GM15510 (cell line): ENCODE results near the gene KCNE1.

Experiments used
- POLR2A ChIP-seq: IDR thresholded peaks from 3 replicates; pipeline ENCODE4 v1.6.1; 2011; ENCODE audit warnings: borderline replicate concordance; ENCODE audit not compliant: insufficient read length; ENCODE audit errors: extremely low read depth

Gene KCNE1

DNA sequence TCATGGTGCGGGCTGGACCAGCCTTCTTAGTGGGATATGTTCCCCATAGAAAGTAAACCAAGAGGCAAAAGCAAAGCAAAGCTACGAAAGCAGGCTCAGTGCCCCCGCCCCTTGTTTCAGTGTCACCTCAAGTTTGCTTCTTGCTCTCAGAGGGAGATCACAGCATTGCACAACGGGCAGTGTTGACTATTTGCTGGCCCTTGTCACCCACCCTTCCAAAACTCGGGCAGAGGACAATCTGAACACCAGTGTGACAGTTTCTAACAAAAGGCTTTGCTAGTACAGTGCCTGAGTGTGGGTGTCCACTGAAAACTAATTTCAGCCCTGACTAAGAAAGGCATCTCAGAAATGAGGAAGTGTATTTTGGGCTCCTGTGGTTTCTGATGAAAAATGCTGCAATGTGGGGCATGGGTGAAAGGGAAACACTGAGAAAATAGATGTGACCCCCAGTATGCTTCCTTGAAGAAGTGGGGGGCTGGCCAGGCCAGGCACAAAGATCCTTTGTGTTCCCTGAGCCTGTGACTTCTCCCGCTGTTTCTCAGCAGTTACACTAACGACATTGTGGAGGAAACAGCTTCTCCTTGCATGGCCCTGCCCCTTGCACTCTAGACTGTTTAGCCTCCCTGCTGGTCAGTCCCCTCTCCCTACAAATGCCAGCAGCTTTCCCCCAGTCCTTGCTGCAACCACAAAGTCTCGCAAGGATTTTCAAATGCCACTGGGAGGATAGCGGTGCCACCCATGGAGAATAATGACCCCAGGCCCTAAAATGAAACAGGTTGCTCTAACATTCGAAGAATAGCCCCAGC, 33.3 kb upstream of the KCNE1 start:
- TF ChIP-seq POLR2A, result no peak

DNA sequence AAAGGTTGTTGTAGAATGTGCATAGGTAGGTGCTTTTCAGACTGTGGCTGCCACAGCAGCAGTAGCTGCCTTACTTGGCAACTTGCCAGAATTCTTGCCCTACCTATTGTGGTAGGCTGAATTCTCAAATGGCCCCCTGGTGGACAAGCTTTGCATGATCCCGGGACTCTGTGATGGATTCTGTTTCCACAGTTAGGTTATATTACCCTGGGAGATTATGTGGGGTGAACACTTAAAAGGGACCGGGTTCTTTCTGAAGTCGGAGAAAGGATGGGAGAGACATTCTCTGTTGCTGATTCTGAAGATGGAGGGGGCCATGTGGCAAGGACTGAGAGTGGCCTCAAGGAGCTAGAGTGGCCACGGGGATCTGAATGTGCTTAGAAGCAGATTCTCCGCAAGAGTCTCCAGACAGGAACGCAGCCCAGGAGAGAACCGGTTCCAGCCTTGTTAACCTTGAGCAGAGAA, 32.1 kb upstream of the KCNE1 start:
- TF ChIP-seq POLR2A, result no peak

DNA sequence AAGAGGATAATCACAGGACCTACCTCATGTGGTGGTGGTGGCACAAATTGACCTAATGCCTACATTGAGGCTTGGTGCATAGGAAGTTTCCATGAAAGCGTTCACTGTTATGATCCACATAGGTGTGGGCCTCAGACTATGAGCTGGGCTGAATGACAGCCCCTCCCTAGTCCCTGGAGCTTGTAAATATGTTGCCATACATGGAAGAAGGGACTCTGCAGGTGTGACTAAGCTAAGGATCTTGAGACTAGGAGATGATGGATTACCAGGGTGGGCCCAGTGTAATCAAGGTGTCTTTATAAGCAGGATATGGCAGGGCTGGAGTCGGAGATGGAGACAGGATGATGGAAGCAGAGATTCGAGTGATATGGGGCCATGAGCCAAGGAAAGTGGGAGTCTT, 31.0 kb upstream of the KCNE1 start:
- no peak for TF ChIP-seq POLR2A

DNA sequence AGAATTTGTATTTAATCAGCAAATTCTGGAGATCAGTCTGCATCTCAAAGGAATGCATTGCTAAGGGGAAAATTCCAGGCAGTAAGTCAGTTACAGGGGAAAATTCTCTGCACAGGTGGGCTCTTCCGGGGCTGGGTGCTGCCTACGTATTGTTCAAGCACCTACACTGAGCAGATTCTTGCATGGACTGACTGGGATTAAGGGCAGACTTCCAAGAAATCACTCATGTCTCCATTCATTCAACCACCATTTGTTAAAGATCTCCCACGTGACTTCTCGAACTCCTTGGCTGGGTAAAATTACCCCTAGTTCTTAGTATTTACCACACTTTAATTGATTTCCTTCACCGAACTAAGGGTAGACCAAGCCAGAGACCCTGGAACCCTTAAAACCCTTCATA, 28.2 kb upstream of the KCNE1 start:
- TF ChIP-seq POLR2A, result no peak

DNA sequence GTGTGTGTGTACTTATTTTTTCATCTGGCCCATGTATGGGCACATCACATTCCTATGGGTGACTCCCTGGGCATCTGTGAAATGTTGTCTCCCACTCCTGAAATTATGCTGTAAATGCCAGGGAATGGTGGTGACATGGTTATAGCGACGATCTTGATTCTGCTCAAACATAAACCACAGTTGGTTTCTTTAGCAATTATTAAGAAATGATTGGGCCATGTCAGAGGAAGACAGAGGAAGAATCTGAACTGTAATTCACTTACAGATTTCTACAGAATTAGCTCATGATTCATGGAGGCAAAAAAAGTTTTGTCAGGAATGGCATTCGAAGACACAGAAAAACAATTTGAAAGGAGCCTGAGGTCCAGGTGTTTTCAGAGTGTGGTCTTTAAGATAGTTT, 25.8 kb upstream of the KCNE1 start:
- TF ChIP-seq POLR2A, result no peak

DNA sequence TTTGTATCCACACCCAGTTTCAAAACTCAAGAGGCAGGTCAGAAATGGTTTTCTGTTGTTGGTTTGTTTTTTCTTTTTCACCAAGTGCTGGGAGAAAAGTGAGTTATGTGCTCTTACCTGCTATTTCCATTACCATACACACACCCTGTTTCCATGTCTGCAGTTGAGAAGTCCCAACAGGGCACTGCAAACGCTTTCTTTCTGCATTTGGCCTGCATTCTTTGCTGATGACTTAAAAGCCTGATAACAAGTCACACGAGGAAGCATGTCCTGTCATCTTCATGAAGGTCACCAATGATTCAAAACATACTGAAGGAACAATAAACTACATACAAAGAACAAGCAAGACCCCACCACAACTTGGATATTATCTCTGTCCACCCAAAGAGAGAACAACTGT, 24.8 kb upstream of the KCNE1 start:
- TF ChIP-seq POLR2A, result no peak

DNA sequence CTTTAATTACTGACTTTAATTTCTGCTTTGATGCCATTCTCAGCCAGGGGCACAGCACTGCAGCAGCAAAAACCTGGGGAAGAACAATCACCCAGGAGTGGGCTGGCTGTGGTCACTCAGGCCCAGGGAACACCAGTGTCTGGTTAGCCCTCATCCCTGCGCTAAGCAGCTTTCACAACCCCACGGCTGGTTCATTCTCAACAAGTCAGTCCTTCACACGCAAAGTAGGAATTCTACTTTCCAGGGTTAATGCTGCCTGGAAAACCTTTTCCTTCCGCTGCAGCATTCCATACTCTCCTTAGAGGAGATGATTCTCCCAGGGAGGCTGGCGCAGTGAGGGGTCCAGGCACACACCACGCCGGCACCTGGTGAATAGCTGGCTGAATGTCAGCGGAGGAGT, 24.3 kb upstream of the KCNE1 start:
- TF ChIP-seq POLR2A, result no peak

DNA sequence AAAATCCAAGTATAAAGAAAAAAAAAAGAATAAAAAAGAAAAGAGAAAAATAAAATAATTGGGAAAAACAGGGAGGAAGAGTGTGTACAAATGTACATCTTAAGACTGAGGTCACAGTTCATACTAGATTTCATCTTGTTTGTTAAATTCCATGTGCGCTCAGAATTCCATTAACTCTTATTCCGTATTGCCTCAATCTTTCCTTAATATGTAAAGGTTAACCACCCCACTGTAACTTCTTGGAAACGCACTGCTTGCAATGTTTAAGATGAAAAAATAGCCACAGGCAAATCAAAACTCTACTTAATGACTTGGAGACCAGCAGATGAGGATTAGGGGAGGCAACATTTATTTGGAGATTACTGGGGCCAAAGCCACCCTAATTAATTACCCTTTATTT, 23.9 kb upstream of the KCNE1 start:
- TF ChIP-seq POLR2A, result no peak

DNA sequence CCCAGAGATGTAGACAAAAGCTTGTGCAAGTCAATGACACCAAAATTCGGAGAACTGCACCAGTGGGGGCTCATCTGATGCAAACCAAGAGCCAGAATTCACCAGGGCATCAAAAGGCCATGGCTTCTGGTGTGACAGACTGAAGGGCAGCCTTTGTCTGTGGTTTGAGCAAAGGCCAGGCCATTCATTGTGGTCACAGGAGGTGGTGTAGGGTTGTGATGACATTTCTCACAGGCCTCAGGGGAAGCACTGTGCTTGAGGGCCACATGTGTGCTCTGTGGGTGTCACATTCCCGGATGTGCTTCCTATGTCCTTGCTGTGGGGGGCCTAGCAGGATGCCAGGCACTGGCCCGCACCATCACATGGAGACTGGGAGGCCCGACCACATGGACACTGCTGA, 22.5 kb upstream of the KCNE1 start:
- TF ChIP-seq POLR2A, result no peak

DNA sequence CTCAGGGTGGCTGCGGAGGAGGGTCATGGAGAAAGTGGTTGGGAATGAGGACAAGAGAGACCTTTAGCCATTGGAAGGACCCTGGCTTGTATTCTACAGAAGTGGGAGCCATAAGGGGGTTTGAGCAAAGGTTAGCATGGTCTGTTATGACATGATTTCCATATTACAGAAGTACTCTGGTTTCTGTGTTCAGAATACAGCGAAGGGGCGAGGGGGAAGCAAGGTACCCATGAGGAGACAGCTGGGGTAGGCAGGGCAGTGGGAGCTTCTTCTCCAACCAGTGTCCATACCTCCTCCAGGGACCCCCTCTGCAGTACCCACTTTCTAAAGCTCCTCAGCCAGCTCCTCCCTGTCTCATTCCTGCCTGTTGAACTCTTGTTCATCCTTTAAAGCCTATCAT, 21.9 kb upstream of the KCNE1 start:
- TF ChIP-seq POLR2A, result no peak

DNA sequence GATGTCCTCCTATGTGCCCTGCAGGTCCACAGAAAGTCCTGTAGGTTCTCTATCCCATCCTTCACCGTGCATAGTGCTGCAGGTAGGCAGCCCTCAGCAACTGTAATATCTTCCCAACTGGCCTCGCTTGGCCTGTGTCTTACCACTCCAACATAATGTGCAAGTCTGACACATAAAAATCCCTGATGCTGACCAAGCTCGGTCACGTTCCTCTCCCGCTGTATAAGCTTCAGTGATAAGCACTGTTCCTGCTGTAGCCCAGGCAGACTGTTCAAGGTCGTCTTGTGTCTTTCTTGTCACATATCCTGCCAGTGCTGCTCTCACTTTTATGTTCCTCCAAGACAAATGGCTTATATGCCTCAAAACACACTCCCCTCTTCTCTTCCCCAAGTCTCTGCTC, 19.4 kb upstream of the KCNE1 start:
- no peak for TF ChIP-seq POLR2A

DNA sequence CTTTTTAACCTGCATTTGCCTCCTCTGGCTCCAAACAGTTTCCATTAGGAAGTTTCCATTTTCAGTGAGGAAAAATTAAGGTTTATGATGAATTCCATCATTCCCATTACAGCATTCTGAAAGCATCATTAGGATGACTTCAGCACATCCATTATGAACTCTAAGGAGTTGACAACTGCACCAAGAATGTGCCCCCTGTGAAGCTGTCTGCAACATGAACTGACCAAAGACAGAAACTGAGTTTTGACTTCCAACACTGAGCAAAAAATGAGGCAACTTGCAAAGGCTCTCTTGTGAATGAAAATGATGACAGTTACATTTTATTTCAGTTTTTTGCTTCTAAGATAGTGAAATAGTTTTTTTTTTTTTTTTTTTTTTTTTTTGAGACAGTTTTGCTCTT, 18.3 kb upstream of the KCNE1 start:
- TF ChIP-seq POLR2A, result no peak

DNA sequence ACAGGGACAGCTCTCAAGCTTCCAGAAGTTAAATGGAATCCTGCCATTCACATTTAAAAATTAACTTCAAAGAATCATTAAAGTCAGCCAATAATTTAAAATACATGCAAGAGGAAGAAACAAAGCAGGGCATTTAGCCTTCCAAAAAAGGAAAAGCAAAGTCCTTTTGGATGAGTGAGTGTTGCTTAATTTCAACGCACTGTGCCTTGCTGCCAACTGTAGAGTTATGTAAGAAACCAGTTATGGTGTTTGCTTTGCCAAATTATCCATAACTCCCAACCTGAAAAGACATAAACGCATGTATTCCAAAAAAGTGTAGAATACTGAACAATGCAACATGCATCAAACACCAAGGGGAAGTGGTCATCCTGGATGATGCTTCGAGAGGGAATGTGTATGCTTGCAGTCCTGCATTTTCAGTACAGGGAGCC, 16.1 kb upstream of the KCNE1 start:
- TF ChIP-seq POLR2A, result no peak

DNA sequence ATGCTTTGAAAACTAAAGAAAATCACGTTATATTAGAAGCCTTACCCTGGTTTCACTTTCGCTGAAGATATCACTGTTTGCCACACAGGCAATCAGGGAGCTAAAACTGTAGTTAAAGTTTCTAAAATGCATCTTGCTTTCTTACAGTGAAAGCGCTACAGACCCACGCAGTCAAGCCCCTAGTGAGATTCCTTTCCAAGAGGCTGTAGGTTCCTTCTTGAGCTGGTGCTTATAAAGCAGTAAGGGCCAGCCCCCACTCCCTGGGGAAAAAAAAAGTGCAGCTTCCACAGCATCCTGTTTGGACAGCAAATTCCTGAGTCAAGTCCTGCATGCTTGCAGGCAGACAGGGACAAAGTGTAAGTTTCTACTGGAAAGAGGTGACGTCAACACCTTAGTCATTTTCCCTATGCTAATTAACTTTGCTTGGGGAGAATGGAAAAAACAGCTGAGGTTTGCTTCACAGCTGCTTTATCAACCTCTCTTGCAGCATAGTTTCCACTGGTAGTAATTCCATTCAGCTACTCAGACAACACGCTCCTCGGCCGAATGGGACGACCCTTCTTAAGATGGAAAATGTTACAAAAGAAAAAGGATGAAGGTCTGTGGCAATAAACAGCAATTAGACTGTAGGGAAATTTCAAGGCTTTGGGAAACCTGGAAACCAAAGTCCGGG, 14.7 kb upstream of the KCNE1 start:
- TF ChIP-seq POLR2A, result no peak

DNA sequence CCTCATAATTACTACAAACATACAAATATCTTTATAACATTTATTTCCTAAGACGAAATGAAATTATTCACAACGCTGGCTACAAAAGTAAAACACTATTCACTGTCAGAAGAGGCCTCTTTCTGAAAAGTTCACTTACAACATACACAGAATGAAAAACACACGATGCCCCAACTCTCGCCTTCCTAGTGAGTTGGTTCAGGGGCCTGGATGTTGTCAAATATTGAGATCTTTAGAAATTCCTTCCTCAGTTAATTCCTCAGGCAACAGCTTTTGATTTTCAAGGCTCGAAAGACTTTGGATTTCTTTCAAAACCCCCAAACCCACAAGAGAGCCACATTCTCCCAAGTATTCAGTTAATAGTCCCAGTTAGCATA, 14.2 kb upstream of the KCNE1 start:
- TF ChIP-seq POLR2A, result no peak
